Upper lobe of left lung (tissue), 4 donors: ENCODE data around the gene GEMIN5.

Experiments used
- CTCF ChIP-seq, 6 experiments: fragments of 450-650 bp in 4 of 6; fragments of 200-600 bp in 2 of 6; sonication (generic) in 2 of 6; IDR thresholded peaks; one replicate each; pipeline ENCODE4 v1.5.1; 2016 to 2019; ENCODE audit warnings: antibody characterized with exemption in 6 of 6
- EP300 ChIP-seq, 4 donors: sonication (generic); formaldehyde crosslinking; IDR thresholded peaks; one replicate each; pipeline ENCODE4 v1.5.1; 2017; ENCODE audit warnings: antibody characterized with exemption in 4 of 4, control low read depth in 2 of 4
- POLR2A ChIP-seq, 4 donors: fragments of 450-650 bp; IDR thresholded peaks; one replicate each; pipeline ENCODE4 v1.5.1; 2016 to 2017; ENCODE audit warnings: antibody characterized with exemption in 4 of 4, mild to moderate bottlenecking in 2 of 4
- POLR2AphosphoS5 ChIP-seq, 2 donors: sonication (generic); formaldehyde crosslinking; IDR thresholded peaks; one replicate each; pipeline ENCODE4 v1.5.1; 2017; ENCODE audit warnings: antibody characterized with exemption in 2 of 2

GRCh38 chr5:154884424-154884823, 53.6 kb downstream of the GEMIN5 start:
- no peak for TF ChIP-seq CTCF (IDR thresholded peaks at IDR 0.05)
- TF ChIP-seq POLR2A (IDR thresholded peaks at IDR 0.05): no peak
- no peak for TF ChIP-seq POLR2AphosphoS5 (IDR thresholded peaks at IDR 0.05)
- no peak for TF ChIP-seq EP300 (IDR thresholded peaks at IDR 0.05)
